SU-DHL-6 (cell line): Measurements from ENCODE around the gene PKDCC.

Source experiments
- H2AFZ ChIP-seq: fragments of 200-600 bp; sonication (generic); 2 replicates; pipeline ENCODE4 v1.6.1; 2014; ENCODE audit warnings: low read depth, mild to moderate bottlenecking, moderate library complexity, mixed read lengths, antibody characterized with exemption, low read length; ENCODE audit not compliant: severe bottlenecking
- H3F3A ChIP-seq: fragments of 200-600 bp; shearing (Covaris generic); 2 replicates; pipeline ENCODE4 v1.6.0; 2016; ENCODE audit warnings: antibody characterized with exemption, mild to moderate bottlenecking; ENCODE audit not compliant: insufficient read depth
- H3K27ac ChIP-seq: fragments of 200-600 bp; sonication (generic); 2 replicates; pipeline ENCODE4 v1.5.1; 2016; ENCODE audit warnings: low read depth, mild to moderate bottlenecking, low read length, moderate library complexity, mixed read lengths
- H3K27me3 ChIP-seq: fragments of 200-600 bp; sonication (generic), shearing (Covaris generic); 2 replicates; pipeline ENCODE4 v1.6.0; 2014; ENCODE audit warnings: mild to moderate bottlenecking, low read length
- H3K36me3 ChIP-seq: fragments of 200-600 bp; sonication (generic); 2 replicates; pipeline ENCODE4 v1.6.1; 2014; ENCODE audit warnings: mild to moderate bottlenecking, low read length, mixed read lengths
- H3K4me2 ChIP-seq: fragments of 300-600, 200-600 bp; shearing (Covaris generic), sonication (generic); 2 replicates; pipeline ENCODE4 v1.6.0; 2014; ENCODE audit warnings: low read length, low read depth, mild to moderate bottlenecking; ENCODE audit not compliant: poor library complexity, severe bottlenecking
- H3K4me3 ChIP-seq: fragments of 200-600 bp; sonication (generic); 2 replicates; pipeline ENCODE4 v1.5.1; 2014; ENCODE audit warnings: antibody characterized with exemption, low read length, mild to moderate bottlenecking, mixed read lengths; ENCODE audit not compliant: insufficient read depth, poor library complexity, severe bottlenecking
- H3K79me2 ChIP-seq: fragments of 200-600 bp; sonication (generic); 2 replicates; pipeline ENCODE4 v1.6.1; 2014; ENCODE audit warnings: mild to moderate bottlenecking, low read length, moderate library complexity; ENCODE audit not compliant: insufficient read depth
- H3K9ac ChIP-seq: fragments of 200-600 bp; sonication (generic); 2 replicates; pipeline ENCODE4 v1.7.0; 2014; ENCODE audit warnings: mild to moderate bottlenecking, low read length
- H3K9me2 ChIP-seq: fragments of 200-600 bp; sonication (generic); replicated peaks from 2 replicates; pipeline ENCODE4 v1.6.1; 2014; ENCODE audit warnings: low read length; ENCODE audit not compliant: insufficient read depth
- H3K9me3 ChIP-seq: fragments of 200-600 bp; sonication (generic); 2 replicates; pipeline ENCODE4 v1.6.1; 2014; ENCODE audit warnings: low read length, mixed read lengths; ENCODE audit not compliant: insufficient read depth
- H4K20me1 ChIP-seq: fragments of 200-600 bp; sonication (generic); 2 replicates; pipeline ENCODE4 v1.6.1; 2014; ENCODE audit warnings: low read depth, mild to moderate bottlenecking, antibody characterized with exemption, low read length, moderate library complexity, mixed read lengths
- EZH2phosphoT487 ChIP-seq: fragments of 200-600 bp; sonication (generic), shearing (Covaris generic); conservative IDR thresholded peaks from 2 replicates; pipeline ENCODE4 v1.6.1; 2018; ENCODE audit warnings: mild to moderate bottlenecking, antibody characterized with exemption, low read length, moderate library complexity, mixed read lengths
- TF ChIP-seq, protein P1 (sequence below): fragments of 200-600 bp; sonication (generic); IDR thresholded peaks from one replicate; pipeline ENCODE4 v1.5.1; 2017; ENCODE audit warnings: antibody characterized with exemption, mild to moderate bottlenecking, low read length, moderate library complexity; ENCODE audit not compliant: insufficient read depth, poor library complexity, severe bottlenecking

Gene PKDCC

DNA sequence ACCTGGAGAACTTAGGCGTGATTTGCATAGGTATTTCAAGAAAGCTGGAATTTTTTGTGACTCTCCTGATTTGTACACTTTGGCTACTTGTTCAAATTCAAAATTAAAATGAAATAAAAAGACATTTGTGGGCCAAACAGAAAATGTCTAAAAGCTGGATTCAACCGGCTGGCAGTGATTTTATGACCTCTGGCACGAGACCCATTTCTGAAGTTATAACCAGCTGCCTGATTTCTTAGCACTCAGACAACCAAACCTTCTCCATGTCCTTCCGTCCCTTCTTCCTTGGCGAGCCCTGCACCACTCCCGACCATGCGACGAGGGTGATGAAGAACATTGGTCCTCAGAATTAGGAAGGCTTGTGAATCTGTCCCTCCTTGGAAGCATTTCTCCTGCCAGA, 19.7 kb downstream of the PKDCC start:
- H3K36me3 ChIP-seq = no peaks in the 10 kb centered on the region
- H3K79me2 ChIP-seq = no peaks in the 10 kb centered on the region
- TF ChIP-seq, protein P1, sequence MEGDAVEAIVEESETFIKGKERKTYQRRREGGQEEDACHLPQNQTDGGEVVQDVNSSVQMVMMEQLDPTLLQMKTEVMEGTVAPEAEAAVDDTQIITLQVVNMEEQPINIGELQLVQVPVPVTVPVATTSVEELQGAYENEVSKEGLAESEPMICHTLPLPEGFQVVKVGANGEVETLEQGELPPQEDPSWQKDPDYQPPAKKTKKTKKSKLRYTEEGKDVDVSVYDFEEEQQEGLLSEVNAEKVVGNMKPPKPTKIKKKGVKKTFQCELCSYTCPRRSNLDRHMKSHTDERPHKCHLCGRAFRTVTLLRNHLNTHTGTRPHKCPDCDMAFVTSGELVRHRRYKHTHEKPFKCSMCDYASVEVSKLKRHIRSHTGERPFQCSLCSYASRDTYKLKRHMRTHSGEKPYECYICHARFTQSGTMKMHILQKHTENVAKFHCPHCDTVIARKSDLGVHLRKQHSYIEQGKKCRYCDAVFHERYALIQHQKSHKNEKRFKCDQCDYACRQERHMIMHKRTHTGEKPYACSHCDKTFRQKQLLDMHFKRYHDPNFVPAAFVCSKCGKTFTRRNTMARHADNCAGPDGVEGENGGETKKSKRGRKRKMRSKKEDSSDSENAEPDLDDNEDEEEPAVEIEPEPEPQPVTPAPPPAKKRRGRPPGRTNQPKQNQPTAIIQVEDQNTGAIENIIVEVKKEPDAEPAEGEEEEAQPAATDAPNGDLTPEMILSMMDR = no peak
- no peak for TF ChIP-seq EZH2phosphoT487
- H3K9me2 ChIP-seq = no peaks in the 10 kb centered on the region
- H2AFZ ChIP-seq = no peak overlapping the region
- H4K20me1 ChIP-seq = no peaks in the 10 kb centered on the region
- no peak overlapping the region for H3K27ac ChIP-seq
- H3K4me2 ChIP-seq = no peak overlapping the region
- no peaks in the 10 kb centered on the region for H3F3A ChIP-seq
- H3K4me3 ChIP-seq = no peak overlapping the region
- H3K9me3 ChIP-seq = no peaks in the 10 kb centered on the region
- no peaks in the 10 kb centered on the region for H3K27me3 ChIP-seq
- no peak overlapping the region for H3K9ac ChIP-seq

GRCh38 chr2:42068571-42069178, 20.9 kb downstream of the PKDCC start:
- TF ChIP-seq, protein P1 = no peak
- TF ChIP-seq EZH2phosphoT487 = no peak
- no peaks in the 10 kb centered on the region for H3K79me2 ChIP-seq

GRCh38 chr2:42069568-42069967, 21.7 kb downstream of the PKDCC start:
- Histone ChIP-seq H3K36me3 (no peaks in the 10 kb centered on the region), H3K27me3 (no peaks in the 10 kb centered on the region), H3K27ac (no peak overlapping the region), H3K4me2 (no peak overlapping the region), H4K20me1 (no peaks in the 10 kb centered on the region), H3F3A (no peaks in the 10 kb centered on the region), H3K9me3 (no peaks in the 10 kb centered on the region), H3K9me2 (no peaks in the 10 kb centered on the region), H3K79me2 (no peaks in the 10 kb centered on the region), H3K9ac (no peak overlapping the region), H2AFZ (no peak overlapping the region), H3K4me3 (no peak overlapping the region)
- TF ChIP-seq, protein P1 = no peak
- no peak for TF ChIP-seq EZH2phosphoT487

More at GRCh38 chr2:42068571-42069178, 20.9 kb downstream of the PKDCC start:
- H3K9ac ChIP-seq = no peak overlapping the region
- H3K4me2 ChIP-seq = no peak overlapping the region
- H3F3A ChIP-seq = no peaks in the 10 kb centered on the region
- H3K27ac ChIP-seq = no peak overlapping the region
- H4K20me1 ChIP-seq = no peaks in the 10 kb centered on the region
- no peaks in the 10 kb centered on the region for H3K36me3 ChIP-seq
- no peak overlapping the region for H2AFZ ChIP-seq
- H3K9me2 ChIP-seq = no peaks in the 10 kb centered on the region
- H3K27me3 ChIP-seq = no peaks in the 10 kb centered on the region
- no peaks in the 10 kb centered on the region for H3K9me3 ChIP-seq
- H3K4me3 ChIP-seq = no peak overlapping the region
